M059J (cell line): ENCODE measurements around the gene PAM16. TPM values are rescaled to one million over a fixed set of nuclear protein-coding genes. Genes with fewer than 3 reads are reported as not detected.

Experiments
- DNase-seq: peaks from one replicate; pipeline ENCODE4 v3.0.0-alpha.2; 2012; ENCODE audit warnings: low read depth
- total RNA-seq: library from RNA; depleted of rRNA; stranded (reverse); fragments of >200 nt; shearing (Covaris generic); gene quantifications from 2 replicates; pipeline ENCODE4 v1.2.3, GENCODE V29; 2014

PAM16 gene
- total RNA-seq, 1 experiment from 2014 or later: 38.6 TPM

- DNase-seq: peak; percentile 73
Measured at GRCh38 chr16:4371357-4372000, 20.4 kb upstream of the PAM16 start, which contains the start of gene VASN. Gene VASN, plus strand, starts transcription at chr16:4371848. Its CDS starts 9,030 bp downstream, at chr16:4380878.

GRCh38 chr16:4370570-4371356, 19.6 kb upstream of the PAM16 start:
- peak; percentile 93 for DNase-seq

- no peak for DNase-seq
Measured at GRCh38 chr16:4370151-4370550, 19.0 kb upstream of the PAM16 start.

GRCh38 chr16:4369007-4369733, 18.0 kb upstream of the PAM16 start:
- peak; percentile 89 for DNase-seq

GRCh38 chr16:4367393-4367856, 16.3 kb upstream of the PAM16 start:
- no peak for DNase-seq

- no peak for DNase-seq
Measured at GRCh38 chr16:4366016-4366415, 14.9 kb upstream of the PAM16 start.

- DNase-seq: no peak
Measured at GRCh38 chr16:4365615-4366014, 14.5 kb upstream of the PAM16 start.

- DNase-seq: no peak
Measured at GRCh38 chr16:4365014-4365406, 13.9 kb upstream of the PAM16 start.

GRCh38 chr16:4364196-4365013, 13.3 kb upstream of the PAM16 start:
- no peak for DNase-seq

- no peak for DNase-seq
Measured at GRCh38 chr16:4362476-4363135, 11.5 kb upstream of the PAM16 start.

GRCh38 chr16:4361944-4362311, 10.8 kb upstream of the PAM16 start:
- no peak for DNase-seq

- no peak for DNase-seq
Measured at GRCh38 chr16:4361033-4361943, 10.2 kb upstream of the PAM16 start.

GRCh38 chr16:4360538-4361021, 9.5 kb upstream of the PAM16 start:
- DNase-seq: no peak

- DNase-seq: no peak
Measured at GRCh38 chr16:4359914-4360313, 8.8 kb upstream of the PAM16 start.

- peak; percentile 34 for DNase-seq
Measured at GRCh38 chr16:4358831-4359561, 7.9 kb upstream of the PAM16 start.

- no peak for DNase-seq
Measured at GRCh38 chr16:4358236-4358635, 7.1 kb upstream of the PAM16 start.

- no peak for DNase-seq
Measured at GRCh38 chr16:4356820-4357219, 5.7 kb upstream of the PAM16 start.

GRCh38 chr16:4354512-4355409, 3.6 kb upstream of the PAM16 start:
- no peak for DNase-seq
